Activated CD4-positive, alpha-beta T cell treated with anti-CD3 and anti-CD28 coated beads for 48 hours (primary cell): ENCODE data around the gene SLC10A1.
"Not testable (repeated sequence)": the region's sequence is repeated elsewhere in the genome, so short reads cannot be mapped to it uniquely, and the experiment has no call there.

Experiments used
- DNase-seq: peaks from one replicate; pipeline ENCODE4 v3.0.0-alpha.2; 2020

The SLC10A1 gene

GRCh38 chr14:69768873-69769272, 28.2 kb downstream of the SLC10A1 start:
- no peak for DNase-seq

GRCh38 chr14:69767369-69767999, 29.6 kb downstream of the SLC10A1 start:
- DNase-seq: peak; percentile 96

- DNase-seq: peak; percentile 95
Measured at GRCh38 chr14:69766984-69767368, 30.1 kb downstream of the SLC10A1 start, which contains the start of gene SRSF5. SRSF5 (plus strand) TSS chr14:69767142; CDS start chr14:69768157, 1,015 bp downstream.

GRCh38 chr14:69763761-69764510, 33.1 kb downstream of the SLC10A1 start:
- peak; percentile 62 for DNase-seq

GRCh38 chr14:69760810-69761209, 36.2 kb downstream of the SLC10A1 start:
- no peak for DNase-seq

GRCh38 chr14:69756298-69756697, 40.7 kb downstream of the SLC10A1 start:
- no peak for DNase-seq

- DNase-seq: no peak
Measured at GRCh38 chr14:69755784-69756183, 41.3 kb downstream of the SLC10A1 start.

- no peak for DNase-seq
Measured at GRCh38 chr14:69755296-69755695, 41.7 kb downstream of the SLC10A1 start.

- no peak for DNase-seq
Measured at GRCh38 chr14:69754487-69754886, 42.6 kb downstream of the SLC10A1 start.

GRCh38 chr14:69753860-69754259, 43.2 kb downstream of the SLC10A1 start:
- DNase-seq: no peak

- DNase-seq: no peak
Measured at GRCh38 chr14:69752773-69753172, 44.3 kb downstream of the SLC10A1 start.

GRCh38 chr14:69750495-69750894, 46.5 kb downstream of the SLC10A1 start:
- DNase-seq: no peak

GRCh38 chr14:69749956-69750355, 47.1 kb downstream of the SLC10A1 start:
- no peak for DNase-seq

GRCh38 chr14:69741055-69741454, 56.0 kb downstream of the SLC10A1 start:
- no peak for DNase-seq

- not testable (repeated sequence) for DNase-seq
Measured at GRCh38 chr14:69736405-69736804, 60.6 kb downstream of the SLC10A1 start.

- DNase-seq: not testable (repeated sequence)
Measured at GRCh38 chr14:69731919-69732598, 65.0 kb downstream of the SLC10A1 start.

GRCh38 chr14:69727860-69728259, 69.2 kb downstream of the SLC10A1 start:
- DNase-seq: no peak

- peak; percentile 88 for DNase-seq
Measured at GRCh38 chr14:69726761-69727511, 70.1 kb downstream of the SLC10A1 start.
